KG1 (cell line): ENCODE measurements around the gene USP17L11.
"Not testable (repeated sequence)": the region's sequence is repeated elsewhere in the genome, so short reads cannot be mapped to it uniquely, and the experiment has no call there.

Experiments
- DNase-seq: peaks from one replicate; lab custom pipeline; 2025; lab: John Stamatoyannopoulos, UW

USP17L11 gene

GRCh38 chr4:9215105-9215504, at the start of gene USP17L11:
Gene USP17L11 (plus strand): TSS chr4:9215405. CDS start chr4:9215405, 0 bp downstream.
- DNase-seq = not testable (repeated sequence)

- DNase-seq = not testable (repeated sequence)
These were observed 49.2 kb upstream of the USP17L11 start for GRCh38 chr4:9165990-9166389.

- not testable (repeated sequence) for DNase-seq
These were observed 45.3 kb upstream of the USP17L11 start, which contains the start of gene FAM90A26 for GRCh38 chr4:9169791-9170459. Gene FAM90A26 (plus strand): TSS chr4:9170409. CDS start chr4:9173173, 2,764 bp downstream.

GRCh38 chr4:9210357-9210756, 4.8 kb upstream of the USP17L11 start, which contains the start of gene USP17L10:
Gene USP17L10 (plus strand): TSS chr4:9210657. CDS start chr4:9210657, 0 bp downstream.
- not testable (repeated sequence) for DNase-seq

GRCh38 chr4:9214701-9215100, 504 bp upstream of the USP17L11 start:
- not testable (repeated sequence) for DNase-seq

GRCh38 chr4:9219852-9220251, 4.6 kb downstream of the USP17L11 start, which contains the start of gene USP17L12:
Gene USP17L12 (plus strand): TSS chr4:9220152. CDS start chr4:9220152, 0 bp downstream.
- not testable (repeated sequence) for DNase-seq

- DNase-seq = not testable (repeated sequence)
These were observed 9.4 kb downstream of the USP17L11 start, which contains the start of gene USP17L13 for GRCh38 chr4:9224596-9224995. Gene USP17L13 (plus strand): TSS chr4:9224896. CDS start chr4:9224896, 0 bp downstream.

GRCh38 chr4:9230249-9230648, 15.0 kb downstream of the USP17L11 start:
- not testable (repeated sequence) for DNase-seq

- not testable (repeated sequence) for DNase-seq
These were observed 18.9 kb downstream of the USP17L11 start, which contains the start of gene USP17L15 for GRCh38 chr4:9234085-9234484. Gene USP17L15 (plus strand): TSS chr4:9234385. CDS start chr4:9234385, 0 bp downstream.

- DNase-seq = not testable (repeated sequence)
These were observed 23.3 kb downstream of the USP17L11 start for GRCh38 chr4:9238461-9238860.

GRCh38 chr4:9243579-9243978, 28.4 kb downstream of the USP17L11 start, which contains the start of gene USP17L17:
Gene USP17L17 (plus strand): TSS chr4:9243879. CDS start chr4:9243879, 0 bp downstream.
- not testable (repeated sequence) for DNase-seq

- DNase-seq = not testable (repeated sequence)
These were observed 32.9 kb downstream of the USP17L11 start, which contains the start of gene USP17L18 for GRCh38 chr4:9247953-9248680. Gene USP17L18 (plus strand): TSS chr4:9248630. CDS start chr4:9248630, 0 bp downstream.

- not testable (repeated sequence) for DNase-seq
These were observed 37.9 kb downstream of the USP17L11 start, which contains the start of gene USP17L19 for GRCh38 chr4:9253078-9253477. Gene USP17L19 (plus strand): TSS chr4:9253378. CDS start chr4:9253378, 0 bp downstream.

- DNase-seq = not testable (repeated sequence)
These were observed 42.6 kb downstream of the USP17L11 start, which contains the start of gene USP17L20 for GRCh38 chr4:9257824-9258223. Gene USP17L20 (plus strand): TSS chr4:9258124. CDS start chr4:9258124, 0 bp downstream.

- not testable (repeated sequence) for DNase-seq
These were observed 47.4 kb downstream of the USP17L11 start, which contains the start of gene USP17L21 for GRCh38 chr4:9262572-9262971. Gene USP17L21 (plus strand): TSS chr4:9262872. CDS start chr4:9262872, 0 bp downstream.
